K562 (cell line): ENCODE data around the gene ARHGAP15. TPM values are rescaled to one million over a fixed set of nuclear protein-coding genes. Genes with fewer than 3 reads are reported as not detected.

Experiments
- BCLAF1 ChIP-seq, 2 experiments: fragments of 450-650 bp in 1 of 2; IDR thresholded peaks; 2 replicates each; pipeline ENCODE4 v1.6.1; 2011 to 2017; ENCODE audit warnings: low read depth in 2 of 2, antibody characterized with exemption in 1 of 2, borderline replicate concordance in 1 of 2, low read length in 1 of 2, mild to moderate bottlenecking in 1 of 2, mixed read lengths in 1 of 2; ENCODE audit not compliant: control insufficient read depth in 1 of 2
- CBX2 ChIP-seq: fragments of 200-600 bp; sonication (generic); IDR thresholded peaks from one replicate; pipeline ENCODE4 v1.6.1; 2012; ENCODE audit warnings: mild to moderate bottlenecking, low read length, inconsistent platforms; ENCODE audit not compliant: insufficient read depth, poor library complexity, severe bottlenecking
- CEBPB ChIP-seq: fragments of 450-650 bp; IDR thresholded peaks from 2 replicates; pipeline ENCODE4 v1.6.1; 2016; ENCODE audit warnings: missing genetic modification characterization, missing compliant biosample characterization
- ELF1 ChIP-seq: fragments of 200-800 bp; sonication (Bioruptor generic); IDR thresholded peaks from 2 replicates; pipeline ENCODE4 v1.6.1; 2016; ENCODE audit warnings: missing genetic modification characterization, missing compliant biosample characterization
- GABPB2 ChIP-seq: fragments of 250-450 bp; sonication (Bioruptor Pico); conservative IDR thresholded peaks from 2 replicates; pipeline ENCODE4 v1.5.1; 2021; ENCODE audit warnings: mild to moderate bottlenecking
- GTF2B ChIP-seq: IDR thresholded peaks from 2 replicates; pipeline ENCODE4 v1.6.1; 2011; ENCODE audit not compliant: insufficient read length; ENCODE audit errors: extremely low read depth
- NRF1 ChIP-seq, 2 experiments: fragments of 450-650 bp; IDR thresholded peaks in 1 of 2; conservative IDR thresholded peaks in 1 of 2; 2 replicates each; pipeline ENCODE4 v1.6.1; 2014; ENCODE audit warnings: mild to moderate bottlenecking in 2 of 2
- PHF21A ChIP-seq: fragments of 450-650 bp; IDR thresholded peaks from 2 replicates; pipeline ENCODE4 v1.6.1; 2017; ENCODE audit warnings: low read depth, borderline replicate concordance
- POLR2B ChIP-seq: fragments of 450-650 bp; IDR thresholded peaks from 2 replicates; pipeline ENCODE4 v1.6.1; 2018; ENCODE audit warnings: low read depth; ENCODE audit not compliant: partially characterized antibody
- POU5F1 ChIP-seq: fragments of 150-350 bp; IDR thresholded peaks from 2 replicates; pipeline ENCODE4 v1.6.1; 2014; ENCODE audit warnings: borderline replicate concordance, low read length, low read depth, mild to moderate bottlenecking; ENCODE audit not compliant: partially characterized antibody
- SETDB1 ChIP-seq: IDR thresholded peaks from one replicate; pipeline ENCODE4 v1.6.1; 2012; ENCODE audit warnings: low read length, control low read depth, inconsistent platforms
- SMAD3 ChIP-seq: fragments of 450-650 bp; formaldehyde crosslinking; conservative IDR thresholded peaks from 2 replicates; pipeline ENCODE4 v1.4.0; 2020; ENCODE audit warnings: mild to moderate bottlenecking
- SP1 ChIP-seq: sonication (generic); formaldehyde crosslinking; IDR thresholded peaks from 2 replicates; pipeline ENCODE4 v1.8.1; 2022; ENCODE audit warnings: mild to moderate bottlenecking, missing genetic modification reagents
- STAG1 ChIP-seq: sonication (generic); formaldehyde crosslinking; IDR thresholded peaks from 2 replicates; pipeline ENCODE4 v1.5.0; 2020; ENCODE audit warnings: missing genetic modification reagents, borderline replicate concordance
- TARDBP ChIP-seq: fragments of 450-650 bp; IDR thresholded peaks from 2 replicates; pipeline ENCODE4 v1.6.1; 2016
- TRIM28 ChIP-seq: fragments of 450-650 bp; IDR thresholded peaks from 2 replicates; pipeline ENCODE4 v1.6.1; 2017
- XRCC3 ChIP-seq: fragments of 450-650 bp; IDR thresholded peaks from 2 replicates; pipeline ENCODE4 v1.6.1; 2017; ENCODE audit warnings: mild to moderate bottlenecking, moderate library complexity
- ZBTB34 ChIP-seq: fragments of 250-450 bp; sonication (Bioruptor Pico); IDR thresholded peaks from 2 replicates; pipeline ENCODE4 v1.8.0; 2021; ENCODE audit warnings: mild to moderate bottlenecking, moderate library complexity
- ZNF124 ChIP-seq: sonication (generic); formaldehyde crosslinking; IDR thresholded peaks from 2 replicates; pipeline ENCODE4 v1.8.1; 2022; ENCODE audit warnings: missing genetic modification reagents
- ZNF224 ChIP-seq: sonication (generic); formaldehyde crosslinking; IDR thresholded peaks from 2 replicates; pipeline ENCODE4 v1.8.0; 2022; ENCODE audit warnings: mild to moderate bottlenecking, missing genetic modification reagents
- ZNF436 ChIP-seq: fragments of 250-450, 450-650 bp; sonication (Bioruptor Pico); formaldehyde crosslinking; IDR thresholded peaks from 2 replicates; pipeline ENCODE4 v1.7.0; 2020; ENCODE audit warnings: mild to moderate bottlenecking
- ZNF583 ChIP-seq: fragments of 250-450 bp; sonication (Bioruptor Pico); IDR thresholded peaks from 2 replicates; pipeline ENCODE4 v1.4.0; 2020
- polyA plus RNA-seq, 8 experiments: library from polyadenylated mRNA; depleted of rRNA in 4 of 8; stranded (reverse) in 5 of 8; unstranded in 3 of 8; fragments of >200 nt; fragmentation: Nextera tagmentation in 2 of 8; fragmentation: Illumina TruSeq in 1 of 8; extraction: Ambion mirVana in 2 of 8; extraction: Trizol in 1 of 8; gene quantifications; 2 replicates each; pipeline versions ENCODE4 v1.2.1 to v1.2.3, GENCODE V29; 2011 to 2014; ENCODE audit warnings: inconsistent platforms in 1 of 8, missing spikeins in 1 of 8
- total RNA-seq, 7 experiments: library from RNA; depleted of rRNA in 6 of 7; stranded (reverse); fragments of >200 nt in 6 of 7; fragmentation: Illumina TruSeq in 2 of 7; extraction: Trizol in 2 of 7; gene quantifications; 2 replicates each; pipeline versions ENCODE4 v1.2.1 to v1.2.3, GENCODE V29; 2011 to 2021; ENCODE audit warnings: low replicate concordance in 1 of 7
- TF ChIP-seq, protein P1 (sequence below): sonication (generic); formaldehyde crosslinking; IDR thresholded peaks from 2 replicates; pipeline ENCODE4 v1.8.0; 2022; ENCODE audit warnings: missing genetic modification reagents, mild to moderate bottlenecking, borderline replicate concordance

Gene ARHGAP15
- total and polyA plus RNA-seq, 9 of the 15 experiments (the other 6 are each of a cell fraction or from before 2014, with no cell fraction given): 1.5 to 17.9 (median 7.9) TPM

DNA sequence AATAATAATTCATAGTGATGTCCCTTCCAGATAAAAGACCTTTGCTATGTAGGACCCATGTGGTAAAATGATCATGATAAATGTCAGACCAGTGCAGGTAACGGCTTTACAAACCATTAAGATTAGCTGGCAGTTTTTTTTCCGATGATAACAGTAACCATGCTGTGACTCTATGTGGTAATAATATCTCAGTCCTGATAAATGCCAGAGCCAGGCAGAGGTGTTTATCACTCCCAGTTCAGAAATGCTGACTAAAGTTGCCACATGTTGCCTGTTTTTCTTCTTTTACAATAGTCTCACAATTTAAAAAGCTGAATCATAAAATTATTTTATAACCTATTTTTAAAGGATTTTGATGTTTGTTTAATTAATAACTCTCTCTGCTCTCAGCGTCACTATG, 565.1 kb downstream of the ARHGAP15 start (continued):
- TF ChIP-seq, protein P1, sequence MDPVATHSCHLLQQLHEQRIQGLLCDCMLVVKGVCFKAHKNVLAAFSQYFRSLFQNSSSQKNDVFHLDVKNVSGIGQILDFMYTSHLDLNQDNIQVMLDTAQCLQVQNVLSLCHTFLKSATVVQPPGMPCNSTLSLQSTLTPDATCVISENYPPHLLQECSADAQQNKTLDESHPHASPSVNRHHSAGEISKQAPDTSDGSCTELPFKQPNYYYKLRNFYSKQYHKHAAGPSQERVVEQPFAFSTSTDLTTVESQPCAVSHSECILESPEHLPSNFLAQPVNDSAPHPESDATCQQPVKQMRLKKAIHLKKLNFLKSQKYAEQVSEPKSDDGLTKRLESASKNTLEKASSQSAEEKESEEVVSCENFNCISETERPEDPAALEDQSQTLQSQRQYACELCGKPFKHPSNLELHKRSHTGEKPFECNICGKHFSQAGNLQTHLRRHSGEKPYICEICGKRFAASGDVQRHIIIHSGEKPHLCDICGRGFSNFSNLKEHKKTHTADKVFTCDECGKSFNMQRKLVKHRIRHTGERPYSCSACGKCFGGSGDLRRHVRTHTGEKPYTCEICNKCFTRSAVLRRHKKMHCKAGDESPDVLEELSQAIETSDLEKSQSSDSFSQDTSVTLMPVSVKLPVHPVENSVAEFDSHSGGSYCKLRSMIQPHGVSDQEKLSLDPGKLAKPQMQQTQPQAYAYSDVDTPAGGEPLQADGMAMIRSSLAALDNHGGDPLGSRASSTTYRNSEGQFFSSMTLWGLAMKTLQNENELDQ (CRISPR knock-in tag): no peak
- no peak for TF ChIP-seq TRIM28
- no peak for TF ChIP-seq ZNF583
- no peak for TF ChIP-seq GABPB2
- no peak for TF ChIP-seq SETDB1
- TF ChIP-seq PHF21A: no peak
- TF ChIP-seq ELF1 (tag): no peak
- TF ChIP-seq ZNF224 (CRISPR knock-in tag): no peak
- TF ChIP-seq ZBTB34 (CRISPR knock-in tag): no peak
- TF ChIP-seq XRCC3: no peak
- no peak for TF ChIP-seq TARDBP
- no peak for TF ChIP-seq GTF2B
- TF ChIP-seq POU5F1: no peak
- TF ChIP-seq POLR2B: no peak
- TF ChIP-seq SP1 (CRISPR knock-in tag): no peak
- no peak for TF ChIP-seq NRF1 (conservative IDR thresholded peaks at IDR 0.05 in 1 of 2, IDR thresholded peaks at IDR 0.05 in 1 of 2)
- no peak for TF ChIP-seq CBX2
- no peak for TF ChIP-seq STAG1 (CRISPR knock-in tag)
- no peak for TF ChIP-seq ZNF124
- TF ChIP-seq BCLAF1 (IDR thresholded peaks at IDR 0.05; ENCODE audit: borderline replicate concordance in 1 of 2, control insufficient read depth in 1 of 2, low read depth in 2 of 2, low read length in 1 of 2): no peak
- no peak for TF ChIP-seq ZNF436
- TF ChIP-seq CEBPB (tag): peak; percentile 35; the same call in 1 of the 2 replicates
- no peak for TF ChIP-seq SMAD3 (CRISPR knock-in tag)
